Cardiac fibroblast (primary cell): ENCODE data around the gene CENPB.

Experiments used
- DNase-seq, 2 donors: peaks; one replicate each; pipeline versions ENCODE4 v3.0.0 to v3.0.0-alpha.2; 2010; ENCODE audit warnings: low read depth in 2 of 2
- H3K4me3 ChIP-seq, 2 donors: replicated peaks in 1 of 2; 1 replicate in 1 of 2; 2 replicates in 1 of 2; pipeline ENCODE4 v1.5.1; 2011; ENCODE audit warnings: low read depth in 2 of 2, low read length in 2 of 2, mild to moderate bottlenecking in 2 of 2, moderate library complexity in 1 of 2
- CTCF ChIP-seq: IDR thresholded peaks from one replicate; pipeline ENCODE4 v1.5.1; 2011; ENCODE audit warnings: low read depth, mild to moderate bottlenecking, low read length, inconsistent platforms

The CENPB gene

DNA sequence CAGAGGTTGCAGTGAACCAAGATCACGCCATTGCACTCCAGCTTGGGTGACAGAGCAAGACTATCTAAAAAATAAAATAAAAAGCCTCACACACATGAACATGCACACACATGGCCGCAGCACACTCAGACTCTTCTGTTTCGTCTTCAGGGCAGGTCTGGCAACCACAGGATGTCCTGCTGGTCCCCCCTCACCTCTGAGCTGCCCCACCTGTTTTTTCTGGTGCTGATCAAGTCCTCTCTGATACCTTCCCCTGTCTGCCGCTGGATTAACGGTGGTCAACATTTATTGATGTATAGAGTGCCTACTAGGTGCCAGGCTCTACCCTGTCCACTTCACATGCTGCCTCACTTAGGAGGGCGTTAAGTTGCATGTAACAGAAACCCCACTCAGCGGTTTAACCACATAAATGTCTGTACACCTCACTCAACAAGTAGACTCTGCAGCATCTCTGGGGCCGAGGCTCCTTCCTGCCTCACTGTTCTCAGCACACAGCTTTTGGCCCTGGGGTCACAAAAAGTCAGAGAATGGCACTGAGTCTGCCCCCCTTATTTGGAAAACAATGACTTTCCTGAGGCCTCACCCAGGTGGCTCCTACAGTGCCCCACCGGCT, 29.3 kb upstream of the CENPB start:
- no peak overlapping the region for H3K4me3 ChIP-seq
- TF ChIP-seq CTCF, result no peak
- no peak for DNase-seq

GRCh38 chr20:3814928-3815495, 28.5 kb upstream of the CENPB start:
- DNase-seq, result no peak
- H3K4me3 ChIP-seq, result no peak overlapping the region
- TF ChIP-seq CTCF, result no peak

- TF ChIP-seq CTCF, result no peak
- DNase-seq, result no peak
Measured at GRCh38 chr20:3813848-3814581, 27.5 kb upstream of the CENPB start.

GRCh38 chr20:3812975-3813847, 26.7 kb upstream of the CENPB start:
- no peak overlapping the region for H3K4me3 ChIP-seq
- no peak for TF ChIP-seq CTCF
- DNase-seq, result no peak

More at GRCh38 chr20:3813848-3814581, 27.5 kb upstream of the CENPB start:
- H3K4me3 ChIP-seq, result no peak overlapping the region

DNA sequence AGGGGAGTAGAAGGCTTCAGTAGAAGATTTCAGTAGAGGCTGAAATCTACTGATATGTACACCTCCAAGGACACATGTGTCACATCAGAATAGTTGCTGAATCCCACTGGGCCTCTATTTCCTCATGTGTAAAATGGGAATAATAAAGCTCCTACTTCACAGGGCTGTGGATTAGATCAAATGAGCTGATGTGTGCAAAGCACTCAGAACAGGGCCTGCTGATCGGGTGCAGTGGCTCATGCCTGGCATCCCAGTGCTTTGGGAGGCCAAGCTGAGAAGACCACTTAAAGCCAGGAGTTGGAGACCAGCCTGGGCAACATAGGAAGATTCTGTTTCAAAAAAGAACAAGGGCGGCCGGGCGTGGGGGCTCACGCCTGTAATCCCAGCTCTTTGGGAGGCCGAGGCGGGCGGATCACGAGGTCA, 25.7 kb upstream of the CENPB start:
- TF ChIP-seq CTCF, result no peak
- no peak overlapping the region for H3K4me3 ChIP-seq
- DNase-seq, result no peak

DNA sequence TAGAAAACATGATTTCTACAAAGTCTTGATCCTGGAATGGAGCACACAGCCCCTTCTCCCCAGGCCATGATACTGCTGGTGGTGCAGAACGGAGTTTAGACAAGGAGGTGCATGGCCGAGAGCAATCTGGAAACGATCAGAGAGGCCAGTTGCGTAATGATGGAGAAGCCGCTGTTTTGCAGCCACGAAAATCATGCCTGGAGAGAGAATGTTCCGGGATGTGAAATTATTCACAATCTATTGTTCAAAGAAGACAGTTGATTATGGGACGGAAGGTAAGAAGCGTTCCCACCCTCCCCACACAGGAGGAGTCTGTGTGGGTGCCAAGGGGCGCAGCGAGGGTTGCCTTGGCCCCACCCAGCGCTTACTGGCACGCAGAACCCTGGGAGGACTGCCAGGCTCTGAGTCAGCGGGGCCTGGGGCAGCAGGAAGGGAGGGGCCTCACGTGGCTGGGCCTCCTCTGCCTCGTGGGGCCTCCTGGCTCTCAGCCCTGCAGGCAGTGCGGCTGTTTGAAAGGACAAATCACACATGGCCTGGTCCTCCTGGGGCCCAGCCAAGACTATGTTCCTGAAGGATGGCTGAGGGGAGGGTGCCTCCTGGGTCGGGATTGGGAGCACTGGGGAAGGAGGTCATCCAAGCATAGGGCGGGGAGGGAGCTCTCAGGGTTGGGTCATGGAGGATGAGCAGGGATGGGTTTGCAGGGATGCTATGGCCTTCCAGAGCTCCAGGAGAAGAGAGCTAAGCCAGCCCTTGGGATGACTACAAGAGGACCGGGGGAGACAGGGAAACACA, 25.1 kb upstream of the CENPB start:
- peak overlapping the region; percentile 37 to 48 for H3K4me3 ChIP-seq
- peak; percentile 100 for DNase-seq
- TF ChIP-seq CTCF, result no peak
